GM23338 (cell line): ENCODE results near the gene ETV5. TPM values are rescaled to one million over a fixed set of nuclear protein-coding genes. Genes with fewer than 3 reads are reported as not detected.

Experiments
- ATAC-seq: fragments of 200-7000 bp; cut with Tn5 transposase; 3 replicates; pipeline ENCODE4 v1.9.1; 2020
- DNase-seq: peaks from one replicate; pipeline ENCODE4 v3.0.0-alpha.2; 2015; ENCODE audit warnings: low spot score
- H2AFZ ChIP-seq: fragments of 200-600 bp; sonication (generic); 2 replicates; pipeline ENCODE4 v1.8.0; 2016; ENCODE audit warnings: antibody characterized with exemption, mild to moderate bottlenecking, moderate library complexity
- H3F3A ChIP-seq: fragments of 200-600 bp; sonication (generic); replicated peaks from 2 replicates; pipeline ENCODE4 v1.8.0; 2017; ENCODE audit warnings: antibody characterized with exemption, mixed run types, low read depth
- H3K27ac ChIP-seq: fragments of 200-600 bp; sonication (generic); 2 replicates; pipeline ENCODE4 v1.6.1; 2016; ENCODE audit warnings: low read depth
- H3K27me3 ChIP-seq: fragments of 200-600 bp; sonication (generic); 2 replicates; pipeline ENCODE4 v1.8.0; 2016; ENCODE audit warnings: mild to moderate bottlenecking, mixed run types, moderate library complexity; ENCODE audit not compliant: insufficient read depth
- H3K36me3 ChIP-seq: fragments of 200-600 bp; sonication (generic); 2 replicates; pipeline ENCODE4 v1.8.0; 2016; ENCODE audit warnings: mild to moderate bottlenecking; ENCODE audit not compliant: insufficient read depth
- H3K4me1 ChIP-seq: fragments of 200-600 bp; sonication (generic); 2 replicates; pipeline ENCODE4 v1.8.0; 2016; ENCODE audit warnings: mild to moderate bottlenecking, moderate library complexity; ENCODE audit not compliant: insufficient read depth
- H3K4me2 ChIP-seq: fragments of 200-600 bp; sonication (generic); 2 replicates; pipeline ENCODE4 v1.7.1; 2017; ENCODE audit warnings: mixed run types
- H3K4me3 ChIP-seq: fragments of 200-600 bp; sonication (generic); 2 replicates; pipeline ENCODE4 v1.6.1; 2016; ENCODE audit warnings: mixed run types
- H3K79me2 ChIP-seq: fragments of 200-600 bp; sonication (generic); replicated peaks from 2 replicates; pipeline ENCODE4 v1.8.0; 2017; ENCODE audit warnings: mild to moderate bottlenecking; ENCODE audit not compliant: insufficient read depth
- H3K9me2 ChIP-seq: fragments of 200-600 bp; sonication (generic); 2 replicates; pipeline ENCODE4 v1.8.0; 2017; ENCODE audit not compliant: insufficient read depth
- H4K20me1 ChIP-seq: fragments of 200-600 bp; sonication (generic); replicated peaks from 2 replicates; pipeline ENCODE4 v1.8.0; 2017; ENCODE audit warnings: mild to moderate bottlenecking; ENCODE audit not compliant: insufficient read depth
- H3K27ac Mint-ChIP-seq: 2 replicates; pipeline ENCODE4 v1.8.0; 2020; ENCODE audit warnings: inconsistent platforms, mild to moderate bottlenecking, moderate library complexity, mixed read lengths
- H3K27me3 Mint-ChIP-seq: 3 replicates; pipeline ENCODE4 v1.8.0; 2022; ENCODE audit warnings: low read depth, mild to moderate bottlenecking, moderate library complexity, mixed read lengths, inconsistent platforms; ENCODE audit not compliant: insufficient read depth, poor library complexity
- H3K36me3 Mint-ChIP-seq: 3 replicates; pipeline ENCODE4 v1.8.0; 2021; ENCODE audit warnings: low read depth, mild to moderate bottlenecking, inconsistent platforms, moderate library complexity, mixed read lengths
- H3K4me1 Mint-ChIP-seq: 3 replicates; pipeline ENCODE4 v1.8.0; 2020; ENCODE audit warnings: mild to moderate bottlenecking, inconsistent platforms, mixed read lengths
- H3K4me3 Mint-ChIP-seq: 3 replicates; pipeline ENCODE4 v1.8.0; 2021; ENCODE audit warnings: moderate library complexity, mild to moderate bottlenecking, inconsistent platforms, mixed read lengths
- H3K9me3 Mint-ChIP-seq: 3 replicates; pipeline ENCODE4 v1.8.0; 2020; ENCODE audit warnings: moderate library complexity, mild to moderate bottlenecking, inconsistent platforms, mixed read lengths
- CREB1 ChIP-seq: fragments of 250-450 bp; sonication (Bioruptor Pico); IDR thresholded peaks from 2 replicates; pipeline ENCODE4 v1.5.0; 2020; ENCODE audit warnings: low read depth, mild to moderate bottlenecking, moderate library complexity
- EZH2 ChIP-seq: fragments of 200-600 bp; sonication (generic); IDR thresholded peaks from one replicate; pipeline ENCODE4 v1.8.0; 2017; ENCODE audit warnings: antibody characterized with exemption, mild to moderate bottlenecking, low read depth; ENCODE audit not compliant: unreplicated experiment
- EZH2phosphoT487 ChIP-seq: fragments of 200-600 bp; sonication (generic); IDR thresholded peaks from one replicate; pipeline ENCODE4 v1.8.1; 2018; ENCODE audit warnings: antibody characterized with exemption; ENCODE audit not compliant: unreplicated experiment
- JUNB ChIP-seq: IDR thresholded peaks from one replicate; pipeline ENCODE4 v1.6.1; 2016; ENCODE audit warnings: antibody characterized with exemption; ENCODE audit not compliant: unreplicated experiment
- POLR2AphosphoS5 ChIP-seq: IDR thresholded peaks from 2 replicates; pipeline ENCODE4 v1.6.1; 2016; ENCODE audit warnings: antibody characterized with exemption, low read depth
- STAT1 ChIP-seq: IDR thresholded peaks from one replicate; pipeline ENCODE4 v1.6.1; 2016; ENCODE audit warnings: antibody characterized with exemption; ENCODE audit not compliant: unreplicated experiment
- ZNF462 ChIP-seq: fragments of 250-450 bp; sonication (Bioruptor Pico); IDR thresholded peaks from 2 replicates; pipeline ENCODE4 v1.5.0; 2020; ENCODE audit warnings: mild to moderate bottlenecking, moderate library complexity
- long read RNA-seq: library from polyadenylated mRNA; unstranded; transcript quantifications from one replicate; pipeline ENCODE4 v2.0.0, GENCODE V29; 2020; ENCODE audit not compliant: unreplicated experiment
- polyA plus RNA-seq: library from polyadenylated mRNA; unstranded; fragments of >200 nt; fragmentation: Nextera tagmentation; extraction: Ambion mirVana; gene quantifications from 2 replicates; pipeline ENCODE4 v1.2.1, GENCODE V29; 2016
- total RNA-seq: library from RNA; depleted of rRNA; stranded (reverse); fragments of >200 nt; shearing (Covaris generic); gene quantifications from 2 replicates; pipeline ENCODE4 v1.2.3, GENCODE V29; 2014; rRNA removed

ETV5 gene
- total RNA-seq (48.4 and 57.1 TPM in 2 replicates), polyA plus RNA-seq (32.2 and 33.5 TPM in 2 replicates)
- long read RNA-seq, full-length matches to known transcripts: 5 of 11 reads
- long read RNA-seq, partial matches to known transcripts: 1 of 11 reads
- long read RNA-seq, other reads (novel, unspliced or antisense): 5 of 11 reads

- ATAC-seq (peak; percentile 86), DNase-seq (peak; percentile 99)
- Histone ChIP-seq H3F3A (peaks cover 9% of the 10 kb centered on the region), H2AFZ (peak within 1 kb of the TSS; percentile 53), H3K4me2 (peak within 1 kb of the TSS; percentile 95), H3K9me2 (no peaks in the 10 kb centered on the region), H4K20me1 (0 out of 2 replicates have a peak, but pooled peaks cover 12% of the 10 kb centered on the region), H3K79me2 (peaks cover 25% of the 10 kb centered on the region), H3K27ac (peak within 1 kb of the TSS; percentile 82), H3K36me3 (0 out of 2 replicates have a peak, but pooled peaks cover 3% of the 10 kb centered on the region), H3K4me3 (peak within 1 kb of the TSS; percentile 87), H3K4me1 (peaks cover 23% of the 10 kb centered on the region), H3K27me3 (peaks cover 67% of the 10 kb centered on the region)
- Mint-ChIP-seq H3K4me1 (peaks cover 33% of the 10 kb centered on the region), H3K27ac (peak within 1 kb of the TSS; percentile 95), H3K9me3 (no peaks in the 10 kb centered on the region; the same call in 2 of the 3 replicates), H3K27me3 (peaks cover 52% of the 10 kb centered on the region), H3K36me3 (peaks cover 12% of the 10 kb centered on the region; the same call in 2 of the 3 replicates), H3K4me3 (peak within 1 kb of the TSS; percentile 94)
- peak; percentile 26 for TF ChIP-seq EZH2
- TF ChIP-seq JUNB: no peak
- no peak for TF ChIP-seq STAT1
- no peak for TF ChIP-seq ZNF462
- no peak for TF ChIP-seq EZH2phosphoT487
- peak; percentile 87 for TF ChIP-seq POLR2AphosphoS5
- peak; percentile 16; the same call in 1 of the 2 replicates for TF ChIP-seq CREB1 (CRISPR knock-in tag)
Observed at GRCh38 chr3:186108941-186109865, at the start of gene ETV5. Gene ETV5, minus strand, starts transcription at chr3:186109089. Its CDS starts 3,221 bp downstream, at chr3:186105868.
